ENCODE data around the gene ARHGAP1. TPM values are rescaled to one million over a fixed set of nuclear protein-coding genes. Genes with fewer than 3 reads are reported as not detected.

The ARHGAP1 gene
- total RNA-seq, 1 experiment from 2014 or later = 64.2 TPM

- no peak overlapping the region for H3K27ac ChIP-seq
- DNase-seq = no peak
- no peaks in the 10 kb centered on the region for H3K9me3 ChIP-seq (ENCODE audit: insufficient read depth, low read depth)
- TF ChIP-seq CTCF (conservative IDR thresholded peaks at IDR 0.05) = no peak
- no peak for TF ChIP-seq EZH2 (IDR thresholded peaks at IDR 0.05; ENCODE audit: low read depth)
- no peak overlapping the region for H3K4me2 ChIP-seq
- intact Hi-C loops (cut with micrococcal nuclease; ENCODE audit: unreplicated experiment) = no loop called here
- 0 out of 2 replicates have a peak, but pooled peaks cover 7% of the 10 kb centered on the region for H3K79me2 ChIP-seq (ENCODE audit: low read depth)
- no peaks in the 10 kb centered on the region for H3K9me2 ChIP-seq (ENCODE audit: insufficient read depth)
- H3K4me3 ChIP-seq = no peak overlapping the region
- ChIA-PET CTCF (interaction anchor here (0.8 kb wide), 1 partner anchor 52 kb away, joined by 3 read pairs; no protein-coding TSS in a partner anchor), POLR2A (ENCODE audit: unreplicated experiment) (interaction anchor here (0.6 kb wide), 2 partner anchors 16 to 24 kb away, joined by 3 to 4 read pairs; no protein-coding TSS in a partner anchor)
- H3K27me3 ChIP-seq (ENCODE audit: insufficient read depth, low read depth) = no peaks in the 10 kb centered on the region
- peaks cover 17% of the 10 kb centered on the region; the same call in 1 of the 2 replicates for H3K36me3 ChIP-seq (ENCODE audit: low read depth)
- no TSS peak for BruUV-seq (replicated peaks)
- no peak overlapping the region for H2AFZ ChIP-seq
- H4K20me1 ChIP-seq (ENCODE audit: insufficient read depth) = peaks cover 31% of the 10 kb centered on the region
- no peaks in the 10 kb centered on the region for H3F3A ChIP-seq (ENCODE audit: insufficient read depth, low read depth)
- no peaks in the 10 kb centered on the region for H3K4me1 ChIP-seq (replicated peaks; ENCODE audit: insufficient read depth)
These were observed 57.6 kb downstream of the ARHGAP1 start for GRCh38 chr11:46642627-46643335.

- ChIA-PET CTCF (interaction anchor here (0.6 to 0.8 kb wide), 2 partner anchors 51 to 100 kb away, joined by 3 to 4 read pairs; no protein-coding TSS in a partner anchor), POLR2A (ENCODE audit: unreplicated experiment) (interaction anchor here (0.6 kb wide), 2 partner anchors 55 to 165 kb away, joined by 3 to 15 read pairs; no protein-coding TSS in a partner anchor)
- H3K27me3 ChIP-seq (ENCODE audit: insufficient read depth, low read depth) = no peaks in the 10 kb centered on the region
- no peak overlapping the region for H3K27ac ChIP-seq
- no peaks in the 10 kb centered on the region for H3K9me3 ChIP-seq (ENCODE audit: insufficient read depth, low read depth)
- H3K4me1 ChIP-seq (replicated peaks; ENCODE audit: insufficient read depth) = no peaks in the 10 kb centered on the region
- H3K79me2 ChIP-seq (ENCODE audit: low read depth) = 0 out of 2 replicates have a peak, but pooled peaks cover 10% of the 10 kb centered on the region
- H3K36me3 ChIP-seq (ENCODE audit: low read depth) = peaks cover 13% of the 10 kb centered on the region; the same call in 1 of the 2 replicates
- no peak overlapping the region for H3K4me2 ChIP-seq
- H4K20me1 ChIP-seq (ENCODE audit: insufficient read depth) = peaks cover 32% of the 10 kb centered on the region
- no TSS peak for BruUV-seq (replicated peaks)
- no peak for DNase-seq
- TF ChIP-seq CTCF (conservative IDR thresholded peaks at IDR 0.05) (no peak), EZH2 (IDR thresholded peaks at IDR 0.05; ENCODE audit: low read depth) (no peak)
- H3K9me2 ChIP-seq (ENCODE audit: insufficient read depth) = no peaks in the 10 kb centered on the region
- intact Hi-C loops (cut with micrococcal nuclease; ENCODE audit: unreplicated experiment) = no loop called here
- no peak overlapping the region for H3K4me3 ChIP-seq
- H2AFZ ChIP-seq = no peak overlapping the region
- no peaks in the 10 kb centered on the region for H3F3A ChIP-seq (ENCODE audit: insufficient read depth, low read depth)
These were observed 58.8 kb downstream of the ARHGAP1 start for GRCh38 chr11:46641639-46642038.

DNA sequence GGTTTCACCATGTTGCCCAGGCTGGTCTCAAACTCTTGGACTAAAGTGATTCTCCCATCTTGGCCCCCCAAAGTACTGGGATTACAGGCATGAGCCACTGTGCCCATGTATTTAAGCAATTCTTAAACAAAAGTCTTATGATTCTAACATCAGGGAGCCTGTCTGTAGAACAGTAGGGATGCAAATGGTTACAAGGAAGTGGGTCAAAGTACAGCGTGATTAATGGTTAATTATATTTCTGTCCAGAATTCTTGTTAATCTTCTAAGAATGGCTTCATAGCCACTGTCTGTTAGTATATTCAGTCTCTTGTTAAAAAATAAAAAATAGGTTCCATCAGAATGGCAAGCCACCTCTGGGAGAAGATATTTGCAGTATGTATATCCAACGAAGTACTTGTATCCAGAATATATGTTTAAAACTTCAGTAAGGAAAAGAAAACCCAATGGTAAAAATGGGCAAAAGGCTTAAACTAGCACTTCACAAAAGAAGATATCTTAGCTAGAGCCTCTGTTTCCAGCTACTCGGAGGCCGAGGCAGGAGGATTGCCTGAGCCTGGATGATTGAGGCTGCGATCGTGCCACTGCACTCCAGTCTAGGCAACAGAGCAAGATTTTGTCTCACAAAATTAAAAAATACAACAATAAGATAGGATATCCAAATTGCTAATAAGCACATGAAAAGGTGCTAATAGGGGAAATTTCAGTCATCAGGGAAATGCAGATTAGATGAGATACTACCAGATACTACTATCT, 60.2 kb downstream of the ARHGAP1 start:
- intact Hi-C loops (cut with micrococcal nuclease; ENCODE audit: unreplicated experiment) = no loop called here
- CTCF ChIA-PET = interaction anchor here (1.2 kb wide), 1 partner anchor 103 kb away, joined by 3 read pairs; no protein-coding TSS in a partner anchor
- no peak overlapping the region for H3K27ac ChIP-seq
- H3K9me3 ChIP-seq (ENCODE audit: insufficient read depth, low read depth) = no peaks in the 10 kb centered on the region
- no peaks in the 10 kb centered on the region for H3K27me3 ChIP-seq (ENCODE audit: insufficient read depth, low read depth)
- H3K79me2 ChIP-seq (ENCODE audit: low read depth) = 0 out of 2 replicates have a peak, but pooled peaks cover 10% of the 10 kb centered on the region
- peaks cover 10% of the 10 kb centered on the region; the same call in 1 of the 2 replicates for H3K36me3 ChIP-seq (ENCODE audit: low read depth)
- no peak for DNase-seq
- H3K4me3 ChIP-seq = no peak overlapping the region
- H2AFZ ChIP-seq = no peak overlapping the region
- H3K4me1 ChIP-seq (replicated peaks; ENCODE audit: insufficient read depth) = no peaks in the 10 kb centered on the region
- BruUV-seq (replicated peaks) = no TSS peak
- no peaks in the 10 kb centered on the region for H3K9me2 ChIP-seq (ENCODE audit: insufficient read depth)
- no peaks in the 10 kb centered on the region for H3F3A ChIP-seq (ENCODE audit: insufficient read depth, low read depth)
- POLR2A ChIA-PET (ENCODE audit: unreplicated experiment) = interaction anchor here (0.6 kb wide), 1 partner anchor 143 kb away, joined by 7 read pairs; no protein-coding TSS in a partner anchor
- H4K20me1 ChIP-seq (ENCODE audit: insufficient read depth) = peaks cover 32% of the 10 kb centered on the region
- no peak overlapping the region for H3K4me2 ChIP-seq
- no peak for TF ChIP-seq CTCF (conservative IDR thresholded peaks at IDR 0.05)
- no peak for TF ChIP-seq EZH2 (IDR thresholded peaks at IDR 0.05; ENCODE audit: low read depth)
